GM21723 (cell line): ENCODE results near the gene SPIRE2.
"Not testable (repeated sequence)": the region's sequence is repeated elsewhere in the genome, so short reads cannot be mapped to it uniquely, and the experiment has no call there.

Source experiments
- ATAC-seq: cut with Tn5 transposase; IDR thresholded peaks from one replicate; pipeline ENCODE4 v1.9.1; 2021; ENCODE audit warnings: mild to moderate bottlenecking, moderate library complexity; ENCODE audit not compliant: unreplicated experiment

Gene SPIRE2

DNA sequence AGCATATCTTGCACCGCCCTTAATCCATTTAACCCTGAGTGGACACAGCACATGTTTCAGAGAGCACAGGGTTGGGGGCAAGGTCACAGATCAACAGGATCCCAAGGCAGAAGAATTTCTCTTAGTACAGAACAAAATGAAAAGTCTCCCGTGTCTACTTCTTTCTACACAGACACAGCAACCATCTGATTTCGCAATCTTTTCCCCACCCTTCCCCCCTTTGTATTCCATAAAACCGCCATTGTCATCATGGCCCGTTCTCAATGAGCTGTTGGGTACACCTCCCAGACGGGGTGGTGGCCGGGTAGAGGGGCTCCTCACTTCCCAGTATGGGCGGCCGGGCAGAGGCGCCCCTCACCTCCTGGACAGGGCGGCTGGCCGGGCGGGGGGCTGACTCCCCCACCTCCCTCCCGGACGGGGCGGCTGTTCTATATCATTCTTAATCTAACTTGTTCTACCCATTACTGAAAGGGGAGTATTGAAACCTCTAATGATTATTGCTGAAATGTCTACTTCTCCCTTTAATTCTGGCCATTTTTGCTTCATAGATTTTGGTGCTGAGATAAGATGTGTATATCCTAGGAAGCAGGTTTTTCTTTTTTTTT lies 21.6 kb upstream of the SPIRE2 start:
- not testable (repeated sequence) for ATAC-seq

GRCh38 chr16:89808475-89808874 lies 19.8 kb upstream of the SPIRE2 start:
- no peak for ATAC-seq

- ATAC-seq: no peak
These were observed 17.0 kb upstream of the SPIRE2 start for GRCh38 chr16:89811321-89811720.

DNA sequence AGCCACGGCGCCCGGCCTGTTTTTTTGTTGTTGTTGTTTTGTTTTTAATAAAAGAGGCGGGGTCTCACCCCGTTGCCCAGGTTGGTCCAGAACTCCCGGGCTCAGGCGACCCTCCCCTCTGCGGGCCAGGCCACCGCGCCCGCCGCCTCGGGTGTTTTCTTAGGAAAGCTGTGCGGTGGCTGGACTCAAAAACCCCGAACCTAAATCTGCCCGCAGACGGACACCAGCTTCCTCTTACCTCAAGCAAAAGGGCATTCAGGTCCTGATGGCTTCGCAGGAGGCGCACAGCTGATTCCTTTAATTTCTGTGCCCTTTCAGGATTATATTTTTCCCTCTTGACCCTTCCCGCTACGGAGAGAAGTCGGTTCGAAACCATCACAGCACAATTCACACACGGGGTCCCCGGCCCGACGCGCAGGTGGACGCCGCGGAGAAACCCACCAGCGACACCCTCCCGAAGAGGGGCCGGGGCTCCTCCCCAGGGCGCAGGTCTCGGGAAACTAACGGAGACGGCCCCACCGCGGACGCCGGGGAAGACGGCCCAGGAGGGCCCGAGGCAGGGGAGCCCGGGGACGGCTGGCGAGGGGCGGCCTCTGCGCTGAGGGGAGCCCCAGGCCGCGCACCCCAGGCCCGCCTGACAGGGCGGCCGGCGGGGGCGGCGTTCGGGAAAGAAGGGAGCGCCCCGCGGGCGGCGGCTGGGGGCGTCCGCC lies 12.5 kb upstream of the SPIRE2 start:
- ATAC-seq: peak; percentile 35

DNA sequence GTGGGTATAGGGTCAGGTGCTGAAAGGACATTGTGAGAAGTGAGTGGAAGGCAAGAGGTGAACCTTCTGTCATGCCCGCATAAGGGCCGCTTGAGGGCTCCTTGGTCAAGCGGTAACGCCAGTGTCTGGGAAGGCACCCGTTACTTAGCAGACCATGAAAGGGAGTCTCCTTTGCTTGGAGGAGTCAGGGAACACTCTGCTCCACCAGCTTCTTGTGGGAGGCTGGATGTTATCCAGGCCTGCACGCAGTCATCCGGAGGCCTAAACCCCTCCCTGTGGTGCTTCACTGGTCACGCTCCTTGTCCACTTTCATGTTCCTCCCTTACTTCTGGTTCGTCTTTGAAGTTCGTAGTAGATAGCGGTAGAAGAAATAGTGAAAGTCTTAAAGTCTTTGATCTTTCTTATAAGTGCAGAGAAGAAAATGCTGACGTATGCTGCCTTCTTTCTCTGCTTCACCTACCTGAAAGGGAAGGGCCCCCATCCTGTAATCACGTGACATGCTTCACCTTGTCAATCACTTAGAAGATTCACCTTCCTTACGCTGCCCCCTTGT lies 9.3 kb upstream of the SPIRE2 start:
- not testable (repeated sequence) for ATAC-seq

DNA sequence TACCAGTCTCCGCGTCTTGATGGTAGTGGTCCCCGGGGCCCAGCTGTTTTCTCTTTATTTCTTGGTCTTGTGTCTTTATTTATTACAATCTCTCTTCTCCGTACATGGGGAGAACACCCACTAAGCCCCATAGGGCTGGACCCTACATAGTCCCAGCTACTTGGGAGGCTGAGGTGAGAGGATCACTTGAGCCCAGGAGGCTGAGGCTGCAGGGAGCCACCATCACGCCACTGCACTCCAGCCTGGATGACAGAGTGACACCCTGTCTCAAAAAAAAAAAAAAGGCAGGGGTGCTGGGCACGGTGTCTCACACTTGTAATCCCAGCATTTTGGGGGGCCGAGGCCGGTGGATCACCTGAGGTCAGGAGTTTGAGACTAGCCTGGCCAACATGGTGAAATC lies 8.8 kb upstream of the SPIRE2 start:
- not testable (repeated sequence) for ATAC-seq

GRCh38 chr16:89821438-89822187 lies 6.7 kb upstream of the SPIRE2 start:
- no peak for ATAC-seq

DNA sequence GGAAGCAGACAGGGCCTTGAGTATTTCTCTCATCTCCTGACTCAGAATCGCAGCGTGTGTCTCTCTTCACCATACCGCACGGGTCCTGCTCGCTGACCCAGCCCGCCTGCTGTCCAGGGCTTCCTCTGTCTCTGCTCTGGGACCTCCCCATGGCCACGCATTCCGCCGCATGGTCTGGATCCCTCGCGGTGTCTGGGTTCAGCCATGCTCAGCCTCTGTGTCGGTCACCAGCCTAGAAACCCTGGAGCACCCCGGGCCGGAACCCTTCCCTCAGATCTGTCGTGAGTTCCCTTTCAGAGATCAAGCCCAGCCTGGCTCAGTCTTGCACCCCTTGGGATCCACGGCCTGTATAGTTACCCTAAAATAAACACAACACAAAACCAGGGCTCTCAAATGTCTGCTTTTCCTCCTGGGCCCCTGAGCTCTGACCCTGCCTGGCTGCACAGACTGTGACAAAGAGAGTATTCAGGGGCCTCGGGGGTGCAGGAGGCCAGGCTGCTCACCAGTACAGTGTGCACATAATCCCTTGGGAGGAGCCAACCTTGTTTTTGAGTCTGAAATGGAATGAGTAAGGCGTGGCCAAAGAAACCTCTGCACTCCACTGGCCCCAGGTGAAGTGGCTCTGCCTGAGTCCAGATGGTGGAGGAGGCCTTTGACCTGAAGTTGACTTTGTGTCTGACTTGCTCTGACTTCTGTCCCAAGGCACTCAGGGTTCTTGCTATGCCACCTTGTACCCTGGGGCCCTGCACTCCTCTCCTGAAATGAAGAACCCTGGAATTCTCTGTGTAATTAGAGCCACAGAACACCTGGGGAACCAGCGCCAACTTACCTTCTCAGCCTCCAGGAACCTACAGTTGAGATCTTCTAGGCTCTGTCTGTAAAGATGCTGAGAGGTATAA lies 5.8 kb upstream of the SPIRE2 start:
- ATAC-seq: no peak

DNA sequence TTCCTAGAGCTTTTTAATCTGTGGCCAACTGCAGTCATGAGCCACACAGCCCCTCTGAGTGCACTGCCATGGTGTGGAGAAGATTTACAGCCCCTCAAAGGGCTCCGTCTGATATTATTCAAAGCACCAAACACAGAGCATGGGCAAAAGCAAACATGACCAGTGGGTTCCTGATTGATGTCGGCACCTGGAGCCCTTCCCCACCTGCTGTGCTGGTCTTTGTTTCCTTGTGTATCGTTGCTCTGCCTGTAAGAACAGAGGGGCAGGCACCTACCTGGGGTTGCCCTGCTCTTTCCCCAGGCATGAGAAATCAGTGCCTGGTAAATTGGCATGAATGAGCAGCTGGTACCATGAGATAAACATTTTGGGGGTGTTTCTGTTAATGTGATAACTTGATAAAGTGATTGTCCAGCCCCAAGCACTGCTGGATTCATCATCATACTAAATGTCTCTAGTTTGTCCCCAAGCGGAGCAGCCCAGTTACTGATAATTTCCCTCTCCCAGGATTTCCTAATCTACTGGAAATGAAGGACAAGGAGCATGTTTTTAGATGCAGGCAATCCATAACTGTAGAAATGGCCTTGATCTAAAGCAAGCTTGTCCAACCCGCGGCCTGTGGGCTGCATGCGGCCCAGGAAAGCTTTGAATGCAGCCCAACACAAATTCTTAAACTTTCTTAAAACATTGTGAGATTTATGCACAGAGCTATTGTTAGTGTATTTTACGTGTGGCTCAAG lies 5.0 kb upstream of the SPIRE2 start:
- ATAC-seq: no peak

DNA sequence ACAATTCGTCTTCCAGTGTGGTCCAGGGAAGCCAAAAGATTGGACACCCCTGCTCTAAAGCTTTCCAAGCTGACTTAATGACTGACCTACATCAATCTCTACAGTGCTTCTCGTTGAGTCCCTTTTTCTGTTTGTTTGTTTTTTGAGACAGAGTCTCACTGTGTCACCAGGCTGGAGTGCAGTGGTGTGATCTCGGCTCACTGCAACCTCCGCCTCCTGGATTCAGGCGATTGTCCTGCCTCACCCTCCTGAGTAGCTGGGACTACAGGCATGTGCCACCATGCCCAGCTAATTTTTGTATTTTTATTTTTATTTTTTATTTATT lies 4.5 kb upstream of the SPIRE2 start:
- not testable (repeated sequence) for ATAC-seq

GRCh38 chr16:89826531-89827382 lies 1.5 kb upstream of the SPIRE2 start:
- ATAC-seq: no peak

- ATAC-seq: no peak
These were observed 684 bp upstream of the SPIRE2 start for GRCh38 chr16:89827383-89828198.

DNA sequence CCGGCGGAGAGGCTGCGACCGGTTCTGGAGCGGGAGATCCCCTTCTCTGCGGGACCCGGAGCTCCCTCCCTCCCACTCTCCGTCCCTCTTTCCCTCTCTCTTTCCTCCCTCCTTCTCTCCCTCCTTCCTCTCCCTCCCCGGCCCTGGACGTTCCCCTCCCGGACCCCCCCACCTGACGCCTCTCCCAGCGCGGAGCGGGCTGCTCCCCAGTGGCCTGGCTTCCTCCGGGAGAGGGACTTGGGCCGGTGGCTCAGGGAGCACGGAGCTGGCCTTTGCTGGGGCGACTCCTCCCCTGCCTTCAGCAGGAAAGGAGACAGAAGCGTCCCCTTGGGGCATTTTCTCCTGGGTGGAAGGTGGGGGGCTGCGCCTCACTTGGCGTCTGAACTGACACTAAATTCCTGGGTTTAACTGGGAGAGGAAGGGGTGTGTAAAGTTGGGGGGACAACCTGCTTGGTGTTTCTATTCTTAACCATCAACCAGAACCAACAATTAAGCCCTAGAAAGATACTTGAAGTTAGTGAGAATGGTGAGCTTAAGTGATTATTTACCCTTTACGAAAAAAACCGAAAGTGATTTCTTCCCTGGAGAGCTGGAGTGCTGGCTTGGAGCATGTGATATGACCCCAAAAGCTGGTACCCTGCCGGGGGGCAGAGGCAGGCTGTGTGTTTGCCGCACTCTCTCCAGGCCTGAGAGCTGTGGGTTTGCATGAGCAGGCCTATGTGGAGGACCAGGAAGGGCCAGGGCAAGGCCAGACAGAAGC lies 775 bp downstream of the SPIRE2 start:
- ATAC-seq: no peak

- ATAC-seq: no peak
These were observed 1.6 kb downstream of the SPIRE2 start for GRCh38 chr16:89829630-89830437.

DNA sequence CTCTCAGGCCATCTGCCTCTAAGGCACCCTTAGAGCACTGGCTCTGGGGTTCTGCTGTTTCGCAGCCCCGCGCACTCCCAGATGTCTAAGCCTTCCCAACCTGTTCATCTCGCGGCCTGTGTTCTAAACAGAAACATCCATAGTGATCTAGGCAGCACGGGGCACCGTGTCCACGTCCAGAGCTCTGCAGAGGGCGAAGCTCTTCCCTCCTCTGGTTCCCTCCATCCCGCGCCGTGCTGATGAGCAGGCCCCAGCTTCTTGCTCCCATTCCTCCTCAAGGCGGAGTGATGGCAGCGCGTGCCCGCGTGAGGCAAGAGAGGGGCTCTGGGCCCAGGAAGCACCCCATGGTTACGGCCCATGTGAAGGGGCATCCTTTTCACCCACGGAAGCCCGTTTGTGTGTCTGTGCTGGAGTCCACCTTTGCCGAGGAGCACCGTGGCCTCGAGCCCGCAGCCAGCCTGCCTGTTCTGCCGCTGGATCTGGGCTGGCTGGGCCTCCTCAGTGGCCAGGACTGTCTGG lies 3.6 kb downstream of the SPIRE2 start:
- no peak for ATAC-seq

- ATAC-seq: not testable (repeated sequence)
These were observed 5.5 kb downstream of the SPIRE2 start for GRCh38 chr16:89833664-89834363.
